Neuron (in vitro differentiated cells): ENCODE results near the gene RPGRIP1.
"Not testable (repeated sequence)": the region's sequence is repeated elsewhere in the genome, so short reads cannot be mapped to it uniquely, and the experiment has no call there.

ENCODE experiments used
- H2AFZ ChIP-seq: one replicate; pipeline ENCODE4 v1.6.1; 2013; ENCODE audit warnings: low read depth, mild to moderate bottlenecking, inconsistent platforms, low read length, moderate library complexity
- H3K27me3 ChIP-seq: one replicate; pipeline ENCODE4 v1.6.1; 2013; ENCODE audit warnings: low read length; ENCODE audit not compliant: insufficient read depth
- H3K36me3 ChIP-seq: one replicate; pipeline ENCODE4 v1.6.1; 2013; ENCODE audit warnings: low read length; ENCODE audit not compliant: insufficient read depth
- H3K4me1 ChIP-seq: one replicate; pipeline ENCODE4 v1.6.1; 2013; ENCODE audit warnings: low read length; ENCODE audit not compliant: insufficient read depth
- H3K4me3 ChIP-seq: 2 replicates; pipeline ENCODE4 v1.5.1; 2013; ENCODE audit warnings: mild to moderate bottlenecking, low read length, moderate library complexity
- H3K9me3 ChIP-seq: one replicate; pipeline ENCODE4 v1.6.1; 2013; ENCODE audit warnings: low read length

The RPGRIP1 gene

DNA sequence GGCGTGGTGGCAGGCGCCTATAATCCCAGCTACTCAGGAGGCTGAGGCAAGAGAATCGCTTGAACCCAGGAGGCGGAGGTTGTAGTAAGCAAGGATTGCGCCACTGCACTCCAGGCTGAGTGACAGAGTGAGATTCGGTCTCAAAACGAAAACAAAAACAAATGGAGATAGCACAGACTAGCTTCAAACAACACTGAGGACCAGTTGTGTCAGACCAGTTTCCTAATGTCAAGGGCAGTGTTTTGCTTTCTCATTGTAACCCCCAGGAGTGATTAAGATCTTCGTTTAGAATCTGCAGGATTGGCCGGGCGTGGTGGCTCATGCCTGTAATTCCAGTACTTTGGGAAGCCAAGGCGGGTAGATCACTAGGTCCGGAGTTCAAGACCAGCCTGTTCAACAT, 18.5 kb downstream of the RPGRIP1 start:
- Histone ChIP-seq H3K4me3 (no peak overlapping the region), H3K36me3 (no peaks in the 10 kb centered on the region), H3K9me3 (no peaks in the 10 kb centered on the region), H2AFZ (no peak overlapping the region), H3K27me3 (peaks cover 20% of the 10 kb centered on the region), H3K4me1 (peaks cover 3% of the 10 kb centered on the region)

GRCh38 chr14:21299562-21300130, 19.8 kb downstream of the RPGRIP1 start:
- Histone ChIP-seq H3K9me3 (no peaks in the 10 kb centered on the region), H3K27me3 (peaks cover 21% of the 10 kb centered on the region), H3K36me3 (no peaks in the 10 kb centered on the region), H2AFZ (no peak overlapping the region), H3K4me1 (peaks cover 3% of the 10 kb centered on the region), H3K4me3 (no peak overlapping the region)

- peak overlapping the region; percentile 32 for H3K4me3 ChIP-seq
- peak overlapping the region; percentile 82 for H2AFZ ChIP-seq
These were observed 21.0 kb downstream of the RPGRIP1 start for GRCh38 chr14:21300892-21301291.

DNA sequence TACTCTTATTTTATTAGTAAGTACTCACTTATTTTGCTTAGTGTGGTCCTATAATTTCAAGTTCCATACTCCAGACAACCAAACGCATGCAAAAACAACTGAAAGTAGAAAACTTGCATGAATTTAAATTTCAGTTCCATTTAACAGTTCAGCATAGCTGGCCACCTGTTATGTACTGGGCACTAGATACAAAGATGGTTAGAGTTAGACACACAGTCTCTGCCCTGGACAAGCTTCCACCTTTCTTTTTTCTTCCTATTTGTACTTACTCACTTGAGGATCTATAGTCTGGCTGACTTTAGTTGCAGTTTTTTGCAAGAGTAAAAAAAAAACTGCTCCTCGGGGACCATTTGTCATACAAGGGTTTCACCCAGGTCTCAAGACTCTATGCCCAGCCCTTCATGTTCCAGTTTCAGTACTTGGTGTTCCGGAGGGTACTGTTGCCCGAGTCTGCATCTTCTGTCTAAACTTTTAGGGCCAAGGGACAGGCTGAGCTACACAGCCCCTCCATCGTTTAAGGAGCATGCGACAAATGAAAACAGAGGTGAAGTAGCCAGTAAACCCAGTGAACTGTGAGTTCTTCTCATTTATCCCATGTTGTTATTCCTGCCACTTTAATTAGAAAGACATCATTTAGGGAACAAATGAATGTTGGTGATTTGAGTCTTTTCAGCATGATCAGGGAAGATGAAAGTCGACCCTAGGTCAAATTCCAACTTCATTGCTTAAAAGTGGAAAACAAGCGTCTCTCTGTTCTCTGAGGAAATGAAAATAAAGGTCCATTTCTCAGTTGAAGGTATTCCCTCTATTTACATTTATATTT, 22.3 kb downstream of the RPGRIP1 start:
- peaks cover 3% of the 10 kb centered on the region for H3K4me1 ChIP-seq
- no peaks in the 10 kb centered on the region for H3K36me3 ChIP-seq
- no peaks in the 10 kb centered on the region for H3K9me3 ChIP-seq
- no peak overlapping the region for H2AFZ ChIP-seq
- no peak overlapping the region for H3K4me3 ChIP-seq
- H3K27me3 ChIP-seq = peaks cover 21% of the 10 kb centered on the region

More at GRCh38 chr14:21300892-21301291, 21.0 kb downstream of the RPGRIP1 start:
- Histone ChIP-seq H3K9me3 (no peaks in the 10 kb centered on the region), H3K4me1 (peaks cover 3% of the 10 kb centered on the region), H3K27me3 (peaks cover 21% of the 10 kb centered on the region), H3K36me3 (no peaks in the 10 kb centered on the region)

GRCh38 chr14:21302836-21303140, 22.9 kb downstream of the RPGRIP1 start:
- H2AFZ ChIP-seq, H3K36me3 ChIP-seq, H3K4me1 ChIP-seq, H3K9me3 ChIP-seq, H3K4me3 ChIP-seq: not testable (repeated sequence)
- H3K27me3 ChIP-seq = peaks cover 21% of the 10 kb centered on the region

DNA sequence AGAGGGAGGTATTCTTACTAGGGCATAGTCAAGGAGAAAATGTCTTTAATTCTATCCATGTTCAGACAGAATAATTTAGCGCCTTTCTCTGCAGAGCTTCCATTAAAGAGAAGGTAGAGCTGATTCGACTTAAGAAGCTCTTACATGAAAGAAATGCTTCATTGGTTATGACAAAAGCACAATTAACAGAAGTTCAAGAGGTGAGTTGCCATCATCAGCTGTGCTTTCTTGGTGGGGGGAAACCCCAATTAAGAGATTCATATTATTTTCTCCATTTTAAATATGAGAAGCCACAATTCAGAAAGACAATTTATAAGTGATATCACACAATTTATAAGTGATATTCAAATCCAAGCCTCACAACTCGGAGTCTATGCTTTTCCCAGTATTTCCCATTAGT, 27.8 kb downstream of the RPGRIP1 start:
- peaks cover 3% of the 10 kb centered on the region for H3K27me3 ChIP-seq
- H2AFZ ChIP-seq = no peak overlapping the region
- H3K4me1 ChIP-seq = peaks cover 6% of the 10 kb centered on the region
- no peaks in the 10 kb centered on the region for H3K36me3 ChIP-seq
- no peak overlapping the region for H3K4me3 ChIP-seq
- no peaks in the 10 kb centered on the region for H3K9me3 ChIP-seq

GRCh38 chr14:21308132-21308478, 28.2 kb downstream of the RPGRIP1 start:
- peak overlapping the region; percentile 17 for H3K4me3 ChIP-seq
- peaks cover 6% of the 10 kb centered on the region for H3K4me1 ChIP-seq
- H3K36me3 ChIP-seq = no peaks in the 10 kb centered on the region
- H2AFZ ChIP-seq = peak overlapping the region; percentile 93
- H3K27me3 ChIP-seq = peaks cover 3% of the 10 kb centered on the region
- no peaks in the 10 kb centered on the region for H3K9me3 ChIP-seq

GRCh38 chr14:21308479-21309237, 28.8 kb downstream of the RPGRIP1 start:
- Histone ChIP-seq H3K4me3 (peak overlapping the region; percentile 17), H3K27me3 (no peaks in the 10 kb centered on the region), H3K9me3 (no peaks in the 10 kb centered on the region), H3K4me1 (peaks cover 6% of the 10 kb centered on the region), H2AFZ (peak overlapping the region; percentile 93), H3K36me3 (no peaks in the 10 kb centered on the region)

- H3K9me3 ChIP-seq = no peaks in the 10 kb centered on the region
- no peaks in the 10 kb centered on the region for H3K27me3 ChIP-seq
- H3K4me1 ChIP-seq = peaks cover 6% of the 10 kb centered on the region
- H3K4me3 ChIP-seq = peak overlapping the region; percentile 10
- peak overlapping the region; percentile 93 for H2AFZ ChIP-seq
- H3K36me3 ChIP-seq = no peaks in the 10 kb centered on the region
These were observed 29.4 kb downstream of the RPGRIP1 start for GRCh38 chr14:21309238-21309636.

DNA sequence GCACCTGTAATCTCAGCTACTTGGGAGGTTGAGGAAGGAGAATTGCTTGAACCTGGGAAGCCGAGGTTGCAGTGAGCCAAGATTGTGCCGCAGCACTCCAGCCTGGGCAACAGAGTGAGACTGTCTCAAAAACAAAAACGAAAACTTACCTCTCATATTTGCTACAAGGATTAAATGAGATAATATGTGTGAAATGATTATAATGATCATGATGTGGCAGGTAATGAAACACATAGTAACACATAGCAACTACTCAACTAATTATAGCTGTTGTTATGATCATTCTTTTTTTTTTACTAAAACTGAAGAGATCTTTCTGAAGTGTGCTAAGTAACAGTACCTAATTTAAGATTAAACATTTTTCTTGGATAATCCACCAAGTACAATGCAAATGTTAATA, 30.1 kb downstream of the RPGRIP1 start:
- Histone ChIP-seq H3K4me1 (peaks cover 6% of the 10 kb centered on the region), H3K9me3 (no peaks in the 10 kb centered on the region), H2AFZ (no peak overlapping the region), H3K27me3 (no peaks in the 10 kb centered on the region), H3K36me3 (no peaks in the 10 kb centered on the region), H3K4me3 (no peak overlapping the region)

DNA sequence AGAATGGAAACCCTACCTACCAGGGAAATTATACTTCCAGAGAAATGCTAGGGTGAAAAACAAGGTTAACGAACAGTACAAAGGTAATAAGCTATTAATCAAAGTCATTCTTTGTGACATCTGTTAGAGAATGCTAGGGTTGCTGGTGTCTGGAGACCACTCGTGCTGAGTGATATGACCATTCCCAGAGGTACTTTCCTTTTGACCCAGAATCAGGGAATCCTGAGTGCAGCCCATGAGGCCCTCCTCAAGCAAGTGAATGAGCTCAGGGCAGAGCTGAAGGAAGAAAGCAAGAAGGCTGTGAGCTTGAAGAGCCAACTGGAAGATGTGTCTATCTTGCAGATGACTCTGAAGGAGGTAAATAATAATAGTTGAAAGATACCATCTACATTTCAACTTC, 31.7 kb downstream of the RPGRIP1 start:
- Histone ChIP-seq H3K4me3 (no peak overlapping the region), H3K27me3 (no peaks in the 10 kb centered on the region), H3K9me3 (no peaks in the 10 kb centered on the region), H3K36me3 (no peaks in the 10 kb centered on the region), H2AFZ (no peak overlapping the region), H3K4me1 (peaks cover 6% of the 10 kb centered on the region)

DNA sequence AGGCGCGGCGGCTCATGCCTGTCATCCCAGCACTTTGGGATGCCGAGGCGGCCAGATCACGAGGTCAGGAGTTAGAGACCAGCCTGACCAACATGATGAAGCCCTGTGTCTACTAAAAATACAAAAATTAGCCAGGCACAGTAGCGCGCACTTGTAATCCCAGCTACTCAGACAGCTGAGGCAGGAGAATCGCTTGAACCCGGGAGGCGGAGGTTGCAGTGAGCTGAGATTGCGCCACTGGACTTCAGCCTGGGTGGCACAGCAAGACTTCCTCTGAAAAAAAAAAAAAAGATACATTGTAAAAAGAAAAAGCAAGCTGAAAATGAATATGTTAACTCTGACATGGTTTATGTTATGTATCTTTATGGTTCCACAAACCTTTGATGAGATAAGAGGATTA, 33.6 kb downstream of the RPGRIP1 start:
- H3K36me3 ChIP-seq = no peaks in the 10 kb centered on the region

GRCh38 chr14:21317398-21317797, 37.5 kb downstream of the RPGRIP1 start:
- Histone ChIP-seq H3K4me1 (no peaks in the 10 kb centered on the region), H2AFZ (no peak overlapping the region), H3K4me3 (no peak overlapping the region), H3K27me3 (no peaks in the 10 kb centered on the region), H3K36me3 (no peaks in the 10 kb centered on the region), H3K9me3 (no peaks in the 10 kb centered on the region)

More for the DNA sequence above, 33.6 kb downstream of the RPGRIP1 start:
- no peak overlapping the region for H2AFZ ChIP-seq
- no peaks in the 10 kb centered on the region for H3K27me3 ChIP-seq
- peaks cover 6% of the 10 kb centered on the region for H3K4me1 ChIP-seq
- H3K4me3 ChIP-seq = no peak overlapping the region
- no peaks in the 10 kb centered on the region for H3K9me3 ChIP-seq
